OCI-LY1 (cell line): Measurements from ENCODE around the gene SRGAP2.
"Not testable (repeated sequence)": the region's sequence is repeated elsewhere in the genome, so short reads cannot be mapped to it uniquely, and the experiment has no call there.

Experiments
- EZH2 ChIP-seq: fragments of 200-600 bp; sonication (generic), shearing (Covaris generic); IDR thresholded peaks from 2 replicates; pipeline ENCODE4 v1.8.0; 2017; ENCODE audit warnings: borderline replicate concordance, mixed run types, mild to moderate bottlenecking, antibody characterized with exemption, low read length, moderate library complexity, mixed read lengths
- TF ChIP-seq, protein P1 (sequence below): fragments of 200-600 bp; sonication (generic), shearing (Covaris generic); IDR thresholded peaks from 2 replicates; pipeline ENCODE4 v1.5.1; 2017; ENCODE audit warnings: mild to moderate bottlenecking, antibody characterized with exemption, low read length, moderate library complexity, mixed read lengths

DNA sequence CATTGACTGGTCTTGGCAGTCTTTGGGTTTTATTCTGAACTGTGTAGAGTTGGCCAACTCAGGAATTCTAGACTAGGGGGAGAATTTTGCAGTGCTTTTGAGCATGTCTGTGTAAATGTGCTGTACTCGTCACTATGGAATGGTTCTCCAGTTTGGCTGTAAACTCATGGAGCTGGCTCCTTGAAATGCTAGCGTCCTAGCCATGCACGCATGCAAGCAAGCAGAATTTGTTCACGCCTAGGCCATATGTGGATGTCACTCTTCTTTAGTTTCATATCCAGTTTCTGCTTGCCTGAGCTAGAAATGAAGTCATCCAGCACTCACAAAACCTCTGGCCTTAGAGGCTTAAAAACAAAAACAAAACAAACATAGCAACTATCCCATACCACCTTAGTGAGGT is 36.9 kb downstream of the SRGAP2 start:
- not testable (repeated sequence) for TF ChIP-seq EZH2
- TF ChIP-seq, protein P1, sequence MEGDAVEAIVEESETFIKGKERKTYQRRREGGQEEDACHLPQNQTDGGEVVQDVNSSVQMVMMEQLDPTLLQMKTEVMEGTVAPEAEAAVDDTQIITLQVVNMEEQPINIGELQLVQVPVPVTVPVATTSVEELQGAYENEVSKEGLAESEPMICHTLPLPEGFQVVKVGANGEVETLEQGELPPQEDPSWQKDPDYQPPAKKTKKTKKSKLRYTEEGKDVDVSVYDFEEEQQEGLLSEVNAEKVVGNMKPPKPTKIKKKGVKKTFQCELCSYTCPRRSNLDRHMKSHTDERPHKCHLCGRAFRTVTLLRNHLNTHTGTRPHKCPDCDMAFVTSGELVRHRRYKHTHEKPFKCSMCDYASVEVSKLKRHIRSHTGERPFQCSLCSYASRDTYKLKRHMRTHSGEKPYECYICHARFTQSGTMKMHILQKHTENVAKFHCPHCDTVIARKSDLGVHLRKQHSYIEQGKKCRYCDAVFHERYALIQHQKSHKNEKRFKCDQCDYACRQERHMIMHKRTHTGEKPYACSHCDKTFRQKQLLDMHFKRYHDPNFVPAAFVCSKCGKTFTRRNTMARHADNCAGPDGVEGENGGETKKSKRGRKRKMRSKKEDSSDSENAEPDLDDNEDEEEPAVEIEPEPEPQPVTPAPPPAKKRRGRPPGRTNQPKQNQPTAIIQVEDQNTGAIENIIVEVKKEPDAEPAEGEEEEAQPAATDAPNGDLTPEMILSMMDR: not testable (repeated sequence)
